NCI-H2171 (cell line): ENCODE data around the gene NRL.
A peak's percentile ranks its signal among the peaks of the same experiment; 100 is the strongest.

Experiments used
- DNase-seq: peaks from one replicate; lab custom pipeline; 2025; lab: John Stamatoyannopoulos, UW

The NRL gene

DNA sequence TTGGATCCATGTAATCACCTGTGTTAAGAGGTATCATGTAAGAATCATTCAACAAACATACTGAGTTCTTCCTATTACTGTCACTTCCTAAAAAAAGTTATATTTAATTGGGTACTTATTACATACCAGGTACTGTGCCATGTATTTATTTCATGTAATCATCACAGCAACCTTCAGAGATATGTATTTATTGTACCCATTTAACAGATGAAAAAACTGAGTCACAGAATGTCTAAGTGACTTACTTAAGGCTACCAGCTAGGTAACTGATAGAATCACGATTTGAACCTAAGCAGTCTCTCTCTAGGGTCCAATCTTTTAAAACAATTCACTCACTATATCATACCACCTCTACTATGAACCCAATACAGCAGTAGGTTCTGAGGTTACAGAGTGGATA lies 29.7 kb upstream of the NRL start:
- no peak for DNase-seq

GRCh38 chr14:24143511-24143910 lies 28.8 kb upstream of the NRL start:
- no peak for DNase-seq

- DNase-seq: peak; percentile 100
Observed at GRCh38 chr14:24141097-24141880, 26.5 kb upstream of the NRL start, which contains the start of gene EMC9. EMC9 (minus strand) TSS chr14:24141591; CDS start chr14:24141304, 287 bp downstream.

DNA sequence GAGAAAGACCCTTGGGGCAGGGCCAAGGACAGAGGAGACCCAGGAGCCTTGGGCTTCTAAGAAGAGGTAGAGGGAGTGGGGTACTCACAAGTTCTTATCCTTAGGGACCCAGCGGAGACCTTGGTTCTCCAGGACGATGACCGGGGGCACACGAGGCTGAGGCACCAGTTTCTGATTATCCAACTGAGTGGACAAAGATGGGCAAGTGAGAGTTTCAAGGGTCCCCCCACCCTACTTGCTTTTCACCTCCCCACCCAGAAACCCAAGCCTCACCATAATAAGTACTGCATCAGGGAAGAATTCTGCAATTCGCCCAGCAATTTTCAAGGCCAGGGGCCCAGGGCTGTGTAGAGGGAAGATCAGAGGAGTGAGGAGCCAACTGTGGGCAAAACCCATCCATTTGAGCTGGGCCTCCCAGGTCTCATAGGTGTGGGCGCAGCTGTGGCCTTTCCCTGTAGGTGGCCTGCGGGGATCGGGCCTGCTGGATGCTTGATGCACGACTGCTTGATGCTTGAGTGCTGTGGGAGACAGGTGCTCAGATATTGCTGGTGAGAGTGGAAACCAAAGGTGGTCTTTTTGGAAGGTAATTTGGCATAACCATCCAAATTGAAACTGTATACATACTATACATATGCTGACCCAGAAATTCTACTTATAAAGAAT lies 24.7 kb upstream of the NRL start:
- DNase-seq: no peak

GRCh38 chr14:24138396-24139271 lies 23.9 kb upstream of the NRL start:
- no peak for DNase-seq

DNA sequence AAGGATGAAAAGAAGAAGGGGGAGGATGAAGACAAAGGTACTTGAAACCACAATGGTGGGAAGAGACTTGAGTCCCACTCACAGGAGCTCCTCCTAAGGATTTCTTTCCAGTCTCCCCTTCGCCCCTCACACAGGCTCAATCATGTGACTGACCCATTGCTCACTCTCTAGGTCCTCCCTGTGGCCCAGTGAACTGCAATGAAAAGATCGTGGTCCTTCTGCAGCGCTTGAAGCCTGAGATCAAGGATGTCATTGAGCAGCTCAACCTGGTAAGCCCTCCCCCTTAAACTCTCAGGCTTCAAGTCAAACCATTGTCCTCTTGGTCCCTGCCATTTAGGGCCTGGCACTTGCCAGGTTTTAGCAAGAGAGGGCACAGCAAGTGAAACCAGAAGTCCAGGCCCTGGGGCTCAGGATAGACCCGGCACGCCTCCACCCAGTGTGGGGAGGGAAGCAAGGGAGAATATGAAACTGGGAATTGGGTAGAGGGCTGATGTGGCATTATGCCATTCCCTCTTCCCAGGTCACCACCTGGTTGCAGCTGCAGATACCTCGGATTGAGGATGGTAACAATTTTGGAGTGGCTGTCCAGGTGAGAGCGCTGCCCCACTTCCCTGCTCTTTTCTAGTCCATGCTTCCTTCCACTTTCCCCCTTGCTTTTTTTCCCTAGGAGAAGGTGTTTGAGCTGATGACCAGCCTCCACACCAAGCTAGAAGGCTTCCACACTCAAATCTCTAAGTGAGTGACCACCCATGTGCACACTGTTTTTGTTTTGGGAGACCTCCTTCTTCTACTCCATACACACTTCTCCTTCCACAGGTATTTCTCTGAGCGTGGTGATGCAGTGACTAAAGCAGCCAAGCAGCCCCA lies 23.0 kb upstream of the NRL start:
- no peak for DNase-seq

GRCh38 chr14:24136684-24137528 lies 22.2 kb upstream of the NRL start:
- no peak for DNase-seq

DNA sequence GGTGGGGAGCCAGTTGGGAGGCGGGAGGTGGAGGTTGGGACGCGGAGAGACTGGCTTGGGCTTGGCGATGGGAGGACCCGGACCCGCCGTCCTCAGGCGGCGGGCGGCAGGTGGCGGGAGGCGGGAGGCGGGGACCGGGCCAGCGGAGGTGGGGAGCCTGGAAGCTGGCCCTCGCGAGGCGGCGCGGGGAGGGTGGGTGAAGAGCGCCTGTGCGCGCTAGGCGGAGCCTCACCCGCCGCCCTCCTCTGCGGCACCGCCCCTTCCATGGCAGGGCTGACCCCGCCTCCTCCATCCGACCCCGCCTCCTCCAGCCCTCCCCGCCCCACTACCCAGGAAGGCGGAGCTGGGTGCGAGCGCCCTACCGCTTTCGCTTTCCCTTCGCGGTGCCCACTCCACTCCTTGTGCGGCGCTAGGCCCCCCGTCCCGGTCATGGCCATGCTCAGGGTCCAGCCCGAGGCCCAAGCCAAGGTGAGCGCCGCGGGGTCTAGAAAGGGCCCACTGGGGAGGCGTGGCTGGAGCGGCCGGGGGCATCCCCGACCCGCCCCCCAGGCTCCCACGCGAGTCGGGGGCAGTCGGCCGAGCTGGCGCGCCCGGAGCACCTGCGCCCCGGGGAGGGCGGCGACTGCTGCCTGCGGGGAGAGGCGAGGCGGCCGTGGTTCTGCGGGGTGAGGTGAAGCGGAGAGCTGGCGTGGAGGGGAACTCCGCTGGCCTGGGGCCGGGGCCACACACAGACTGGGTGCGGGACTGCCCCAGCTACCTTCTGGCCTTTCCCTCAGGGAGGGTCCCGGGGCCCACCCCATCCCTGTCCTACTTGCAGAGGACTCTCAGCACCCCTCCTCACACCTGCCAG lies 21.3 kb upstream of the NRL start, which contains the start of gene PSME1:
Gene PSME1 (plus strand): TSS at position 361 of the 850 bp plus-strand sequence. CDS start 69 bp downstream, at position 430.
- peak; percentile 97 for DNase-seq

- no peak for DNase-seq
Observed at GRCh38 chr14:24135584-24135833, 20.8 kb upstream of the NRL start.

- DNase-seq: no peak
Observed at GRCh38 chr14:24133735-24134134, 19.0 kb upstream of the NRL start.

DNA sequence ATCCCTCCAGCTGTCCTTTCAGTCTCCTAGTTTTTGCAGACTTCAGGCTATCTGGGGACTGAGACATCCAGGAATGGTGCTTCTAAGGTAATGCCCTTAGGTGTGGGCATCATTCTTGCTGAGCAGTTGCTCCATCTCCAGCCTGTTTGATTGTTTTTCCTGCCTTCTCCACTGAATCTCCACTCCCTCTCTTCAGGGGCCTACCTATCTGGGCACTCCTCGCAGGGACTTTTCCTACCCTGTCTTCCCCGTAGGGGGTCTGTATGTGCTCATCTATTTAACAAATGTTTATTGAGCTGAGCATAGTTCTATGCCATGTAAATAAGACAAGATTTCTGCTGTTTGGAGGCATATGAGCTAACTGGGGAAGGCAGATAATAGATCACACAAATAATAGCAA lies 18.2 kb upstream of the NRL start:
- DNase-seq: no peak

GRCh38 chr14:24132061-24132685 lies 17.4 kb upstream of the NRL start:
- no peak for DNase-seq

DNA sequence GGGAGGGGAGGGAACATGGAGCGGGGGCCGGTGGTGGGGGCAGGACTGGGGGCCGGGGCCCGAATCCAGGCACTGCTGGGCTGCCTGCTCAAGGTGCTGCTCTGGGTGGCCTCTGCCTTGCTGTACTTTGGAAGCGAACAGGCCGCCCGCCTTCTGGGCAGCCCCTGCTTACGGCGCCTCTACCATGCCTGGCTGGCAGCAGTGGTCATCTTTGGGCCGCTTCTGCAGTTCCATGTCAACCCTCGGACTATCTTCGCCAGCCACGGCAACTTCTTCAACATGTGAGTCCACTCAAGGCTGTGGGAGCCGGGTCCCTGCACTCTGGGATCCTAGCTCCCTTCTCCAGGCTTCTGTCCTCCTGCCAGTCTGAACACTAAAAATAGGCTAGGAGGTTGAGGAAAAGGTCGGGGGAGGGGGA lies 16.8 kb upstream of the NRL start:
- DNase-seq: no peak

GRCh38 chr14:24130717-24131548 lies 16.2 kb upstream of the NRL start:
- no peak for DNase-seq

DNA sequence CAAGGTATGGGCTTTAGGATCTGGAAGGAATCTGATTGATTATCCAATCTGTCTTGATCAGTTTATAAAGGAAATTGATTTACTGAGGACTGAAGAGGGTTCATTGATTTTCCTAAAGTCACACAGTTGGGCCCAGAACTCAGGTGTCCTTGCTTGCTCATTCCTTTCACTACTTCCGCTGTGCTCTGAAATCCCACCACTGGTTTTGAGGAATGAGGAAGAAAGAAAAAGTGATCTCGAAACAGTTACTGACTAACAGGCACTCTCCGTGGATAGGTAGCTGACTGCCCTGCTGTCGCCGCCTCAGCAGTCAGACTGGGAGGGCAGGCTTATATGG lies 15.6 kb upstream of the NRL start, which contains the start of gene FITM1:
Gene FITM1 (plus strand): TSS at position 280 of the 337 bp plus-strand sequence. CDS start 905 bp downstream, outside the sequence.
- no peak for DNase-seq

DNA sequence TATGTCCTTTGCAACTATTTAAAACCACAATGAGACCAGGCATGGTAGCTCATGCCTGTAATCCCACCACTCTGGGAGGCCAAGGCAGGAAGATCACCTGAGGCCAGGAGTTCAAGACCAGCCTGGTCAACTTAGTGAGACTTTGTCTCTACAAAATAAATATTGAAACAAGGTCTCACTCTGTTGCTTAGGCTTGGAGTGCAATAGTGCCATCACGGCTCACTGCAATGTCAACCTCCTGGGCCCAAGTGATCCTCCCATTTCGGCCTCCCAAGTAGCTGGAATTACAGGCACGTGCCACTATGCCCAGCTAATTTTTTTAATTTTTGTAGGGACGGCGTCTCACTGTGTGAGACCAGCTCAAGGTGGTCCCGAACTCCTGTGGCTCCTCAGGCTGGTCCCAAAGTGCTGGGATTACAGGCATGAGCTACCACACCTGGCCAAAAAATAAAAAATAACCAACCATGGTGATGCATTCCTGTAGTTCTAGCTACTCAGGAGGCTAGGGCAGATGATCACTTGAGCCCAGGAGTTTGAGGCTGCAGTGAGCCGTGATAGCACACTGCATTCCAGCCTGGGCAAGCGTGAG lies 14.8 kb upstream of the NRL start:
- no peak for DNase-seq

- no peak for DNase-seq
Observed at GRCh38 chr14:24127673-24128072, 12.9 kb upstream of the NRL start.

DNA sequence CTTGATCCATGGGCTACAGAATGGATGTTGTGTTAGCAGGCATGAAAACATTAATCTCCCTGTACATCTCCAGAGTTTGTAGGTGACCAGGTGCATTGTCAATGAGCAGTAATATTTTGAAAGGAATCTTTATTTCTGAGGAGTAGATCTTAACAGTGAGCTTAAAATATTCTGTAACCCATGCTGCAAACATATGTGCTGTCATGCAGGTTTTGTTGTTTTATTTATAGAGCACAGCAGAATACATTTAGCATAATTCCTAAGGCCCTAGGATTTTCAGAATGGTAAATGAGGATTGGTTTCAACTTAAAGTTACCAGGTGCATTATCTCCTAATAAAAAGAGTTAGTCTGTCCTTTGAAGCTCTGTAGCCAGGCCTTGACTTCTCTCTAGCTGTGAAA lies 12.2 kb upstream of the NRL start:
- no peak for DNase-seq
